SU-DHL-6 (cell line): ENCODE results near the gene AJAP1.

Experiments used
- H2AFZ ChIP-seq: fragments of 200-600 bp; sonication (generic); 2 replicates; pipeline ENCODE4 v1.6.1; 2014; ENCODE audit warnings: low read depth, mild to moderate bottlenecking, moderate library complexity, mixed read lengths, antibody characterized with exemption, low read length; ENCODE audit not compliant: severe bottlenecking
- H3F3A ChIP-seq: fragments of 200-600 bp; shearing (Covaris generic); 2 replicates; pipeline ENCODE4 v1.6.0; 2016; ENCODE audit warnings: antibody characterized with exemption, mild to moderate bottlenecking; ENCODE audit not compliant: insufficient read depth
- H3K27ac ChIP-seq: fragments of 200-600 bp; sonication (generic); 2 replicates; pipeline ENCODE4 v1.5.1; 2016; ENCODE audit warnings: low read depth, mild to moderate bottlenecking, low read length, moderate library complexity, mixed read lengths
- H3K27me3 ChIP-seq: fragments of 200-600 bp; sonication (generic), shearing (Covaris generic); 2 replicates; pipeline ENCODE4 v1.6.0; 2014; ENCODE audit warnings: mild to moderate bottlenecking, low read length
- H3K36me3 ChIP-seq: fragments of 200-600 bp; sonication (generic); 2 replicates; pipeline ENCODE4 v1.6.1; 2014; ENCODE audit warnings: mild to moderate bottlenecking, low read length, mixed read lengths
- H3K4me2 ChIP-seq: fragments of 300-600, 200-600 bp; shearing (Covaris generic), sonication (generic); 2 replicates; pipeline ENCODE4 v1.6.0; 2014; ENCODE audit warnings: low read length, low read depth, mild to moderate bottlenecking; ENCODE audit not compliant: poor library complexity, severe bottlenecking
- H3K4me3 ChIP-seq: fragments of 200-600 bp; sonication (generic); 2 replicates; pipeline ENCODE4 v1.5.1; 2014; ENCODE audit warnings: antibody characterized with exemption, low read length, mild to moderate bottlenecking, mixed read lengths; ENCODE audit not compliant: insufficient read depth, poor library complexity, severe bottlenecking
- H3K79me2 ChIP-seq: fragments of 200-600 bp; sonication (generic); 2 replicates; pipeline ENCODE4 v1.6.1; 2014; ENCODE audit warnings: mild to moderate bottlenecking, low read length, moderate library complexity; ENCODE audit not compliant: insufficient read depth
- H3K9ac ChIP-seq: fragments of 200-600 bp; sonication (generic); 2 replicates; pipeline ENCODE4 v1.7.0; 2014; ENCODE audit warnings: mild to moderate bottlenecking, low read length
- H3K9me2 ChIP-seq: fragments of 200-600 bp; sonication (generic); replicated peaks from 2 replicates; pipeline ENCODE4 v1.6.1; 2014; ENCODE audit warnings: low read length; ENCODE audit not compliant: insufficient read depth
- H3K9me3 ChIP-seq: fragments of 200-600 bp; sonication (generic); 2 replicates; pipeline ENCODE4 v1.6.1; 2014; ENCODE audit warnings: low read length, mixed read lengths; ENCODE audit not compliant: insufficient read depth
- H4K20me1 ChIP-seq: fragments of 200-600 bp; sonication (generic); 2 replicates; pipeline ENCODE4 v1.6.1; 2014; ENCODE audit warnings: low read depth, mild to moderate bottlenecking, antibody characterized with exemption, low read length, moderate library complexity, mixed read lengths
- CTCF ChIP-seq: fragments of 200-600 bp; sonication (generic); IDR thresholded peaks from one replicate; pipeline ENCODE4 v1.5.1; 2017; ENCODE audit warnings: antibody characterized with exemption, mild to moderate bottlenecking, low read length, moderate library complexity; ENCODE audit not compliant: insufficient read depth, poor library complexity, severe bottlenecking
- EZH2phosphoT487 ChIP-seq: fragments of 200-600 bp; sonication (generic), shearing (Covaris generic); conservative IDR thresholded peaks from 2 replicates; pipeline ENCODE4 v1.6.1; 2018; ENCODE audit warnings: mild to moderate bottlenecking, antibody characterized with exemption, low read length, moderate library complexity, mixed read lengths

The AJAP1 gene

DNA sequence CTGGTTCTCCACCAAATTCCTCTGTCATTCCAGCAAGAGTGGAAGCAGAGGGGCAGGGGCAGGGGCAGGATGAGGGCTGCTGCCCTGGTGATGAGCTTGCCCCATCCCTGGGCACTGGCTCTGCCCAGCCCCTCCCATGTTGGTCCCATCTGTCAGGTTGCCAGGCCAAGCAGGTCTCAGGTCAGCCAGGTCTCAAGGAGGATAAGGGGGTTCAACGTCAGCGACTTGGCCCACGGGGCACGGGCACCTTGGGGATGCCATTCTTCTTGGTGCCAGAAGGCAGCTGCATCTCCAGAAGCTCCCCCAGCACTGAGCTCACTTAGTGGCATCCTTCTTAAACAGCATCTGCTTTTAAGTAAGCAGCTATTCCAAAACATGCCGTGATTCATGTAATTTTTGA lies 133.1 kb downstream of the AJAP1 start:
- TF ChIP-seq CTCF (no peak), EZH2phosphoT487 (no peak)
- H3K79me2 ChIP-seq = no peaks in the 10 kb centered on the region
- no peak overlapping the region for H3K9ac ChIP-seq
- no peaks in the 10 kb centered on the region for H3K27me3 ChIP-seq
- no peak overlapping the region for H2AFZ ChIP-seq
- H3K9me3 ChIP-seq = no peaks in the 10 kb centered on the region
- H3F3A ChIP-seq = no peaks in the 10 kb centered on the region
- no peak overlapping the region for H3K4me3 ChIP-seq
- no peak overlapping the region for H3K27ac ChIP-seq
- H3K4me2 ChIP-seq = no peak overlapping the region
- no peaks in the 10 kb centered on the region for H3K9me2 ChIP-seq
- H3K36me3 ChIP-seq = no peaks in the 10 kb centered on the region
- no peaks in the 10 kb centered on the region for H4K20me1 ChIP-seq

DNA sequence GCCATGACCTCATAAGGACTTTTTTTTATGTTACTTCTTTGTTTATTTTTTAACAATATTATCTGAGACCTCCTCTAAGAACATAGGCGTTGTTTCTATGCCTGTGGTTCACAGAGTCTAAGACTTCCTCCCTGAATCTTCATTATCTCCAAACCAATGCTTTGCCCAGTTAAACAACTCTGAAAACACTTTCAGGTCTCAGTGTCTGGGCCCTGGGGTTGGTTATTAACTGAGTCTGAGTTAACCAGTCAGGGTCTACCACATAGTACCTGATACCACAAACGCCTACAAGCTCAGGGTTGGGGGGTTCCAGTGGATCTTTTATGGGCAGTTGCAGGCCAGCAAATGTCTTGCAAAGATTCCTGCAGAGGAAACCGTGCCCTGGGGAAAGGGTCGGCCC lies 138.2 kb downstream of the AJAP1 start:
- no peaks in the 10 kb centered on the region for H3K9me2 ChIP-seq
- no peaks in the 10 kb centered on the region for H4K20me1 ChIP-seq
- no peak overlapping the region for H2AFZ ChIP-seq
- no peak overlapping the region for H3K9ac ChIP-seq
- H3K4me2 ChIP-seq = no peak overlapping the region
- H3K9me3 ChIP-seq = no peaks in the 10 kb centered on the region
- no peaks in the 10 kb centered on the region for H3K27me3 ChIP-seq
- H3F3A ChIP-seq = no peaks in the 10 kb centered on the region
- no peaks in the 10 kb centered on the region for H3K79me2 ChIP-seq
- no peaks in the 10 kb centered on the region for H3K36me3 ChIP-seq
- TF ChIP-seq CTCF (no peak), EZH2phosphoT487 (no peak)
- no peak overlapping the region for H3K27ac ChIP-seq
- no peak overlapping the region for H3K4me3 ChIP-seq

GRCh38 chr1:4794020-4794780 lies 139.8 kb downstream of the AJAP1 start:
- Histone ChIP-seq H3K79me2 (no peaks in the 10 kb centered on the region), H4K20me1 (no peaks in the 10 kb centered on the region), H3K9ac (no peak overlapping the region), H3K9me2 (no peaks in the 10 kb centered on the region), H3K4me3 (no peak overlapping the region), H3K36me3 (no peaks in the 10 kb centered on the region), H3K9me3 (no peaks in the 10 kb centered on the region), H2AFZ (no peak overlapping the region), H3K4me2 (no peak overlapping the region), H3F3A (no peaks in the 10 kb centered on the region), H3K27ac (no peak overlapping the region), H3K27me3 (no peaks in the 10 kb centered on the region)
- TF ChIP-seq EZH2phosphoT487 = no peak
